HG02642 (cell line): Measurements from ENCODE around the gene MAP4K4.
A peak's percentile ranks its signal among the peaks of the same experiment; 100 is the strongest.
"Not testable (repeated sequence)": the region's sequence is repeated elsewhere in the genome, so short reads cannot be mapped to it uniquely, and the experiment has no call there.

Experiments
- ATAC-seq: cut with Tn5 transposase; IDR thresholded peaks from one replicate; pipeline ENCODE4 v1.9.1; 2021; ENCODE audit warnings: mild to moderate bottlenecking; ENCODE audit not compliant: unreplicated experiment, poor library complexity

The MAP4K4 gene

GRCh38 chr2:101759162-101759561 lies 61.7 kb downstream of the MAP4K4 start:
- ATAC-seq, result no peak

DNA sequence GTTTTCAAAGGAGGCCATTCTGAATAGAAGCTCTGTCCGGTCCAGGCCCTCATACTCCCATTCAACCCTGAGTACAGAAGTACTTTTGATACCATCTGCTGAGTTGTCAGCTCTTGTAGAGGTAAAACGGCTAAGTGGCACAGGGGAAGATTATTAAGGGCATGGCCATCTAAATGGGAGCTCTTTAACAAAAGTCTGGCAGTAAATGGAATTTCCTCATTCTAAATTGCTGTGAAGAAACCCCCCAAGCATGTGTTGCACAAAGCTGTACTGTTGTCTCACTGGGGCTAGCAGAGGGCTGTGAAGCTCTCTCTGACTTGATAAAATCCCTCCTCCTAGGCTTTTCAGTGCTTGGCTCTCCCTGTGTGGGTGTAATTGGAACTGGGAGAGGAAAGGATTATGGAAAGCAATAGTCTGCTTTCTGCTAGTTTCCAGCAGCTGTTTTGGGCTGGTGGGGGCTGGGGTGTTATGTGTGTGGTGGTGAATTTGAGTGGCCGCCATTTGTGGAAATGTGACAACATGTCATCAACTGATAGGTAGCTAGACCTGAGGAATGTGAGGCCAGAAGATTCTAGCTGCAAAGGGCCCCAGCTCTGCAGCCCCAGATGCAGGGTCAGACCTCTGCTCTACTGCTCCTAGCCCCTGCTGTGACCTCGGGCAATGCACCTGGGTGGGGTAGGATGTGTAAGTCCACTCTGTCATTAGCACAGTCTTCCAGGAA lies 65.1 kb downstream of the MAP4K4 start:
- no peak for ATAC-seq

GRCh38 chr2:101763496-101764333 lies 66.2 kb downstream of the MAP4K4 start:
- ATAC-seq, result no peak

DNA sequence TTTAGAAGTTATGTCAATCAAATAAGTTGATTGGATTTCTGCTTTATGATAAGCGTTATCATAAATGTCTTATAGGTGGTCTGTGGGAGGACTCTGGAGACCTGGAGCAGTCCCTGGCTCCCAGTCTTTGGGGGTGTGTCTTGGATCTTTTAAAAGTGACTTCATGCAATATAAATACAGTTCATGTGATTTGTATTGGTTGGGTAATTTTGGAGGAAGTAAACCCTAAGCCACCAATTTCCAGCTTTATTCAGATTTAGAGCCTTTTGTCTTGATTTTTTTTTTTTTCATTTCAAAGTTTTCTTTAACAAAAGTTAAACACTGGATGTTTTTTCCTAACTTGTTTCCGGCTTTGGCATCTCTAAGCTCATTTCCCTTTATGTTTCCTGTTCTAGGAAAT lies 68.8 kb downstream of the MAP4K4 start:
- no peak for ATAC-seq

DNA sequence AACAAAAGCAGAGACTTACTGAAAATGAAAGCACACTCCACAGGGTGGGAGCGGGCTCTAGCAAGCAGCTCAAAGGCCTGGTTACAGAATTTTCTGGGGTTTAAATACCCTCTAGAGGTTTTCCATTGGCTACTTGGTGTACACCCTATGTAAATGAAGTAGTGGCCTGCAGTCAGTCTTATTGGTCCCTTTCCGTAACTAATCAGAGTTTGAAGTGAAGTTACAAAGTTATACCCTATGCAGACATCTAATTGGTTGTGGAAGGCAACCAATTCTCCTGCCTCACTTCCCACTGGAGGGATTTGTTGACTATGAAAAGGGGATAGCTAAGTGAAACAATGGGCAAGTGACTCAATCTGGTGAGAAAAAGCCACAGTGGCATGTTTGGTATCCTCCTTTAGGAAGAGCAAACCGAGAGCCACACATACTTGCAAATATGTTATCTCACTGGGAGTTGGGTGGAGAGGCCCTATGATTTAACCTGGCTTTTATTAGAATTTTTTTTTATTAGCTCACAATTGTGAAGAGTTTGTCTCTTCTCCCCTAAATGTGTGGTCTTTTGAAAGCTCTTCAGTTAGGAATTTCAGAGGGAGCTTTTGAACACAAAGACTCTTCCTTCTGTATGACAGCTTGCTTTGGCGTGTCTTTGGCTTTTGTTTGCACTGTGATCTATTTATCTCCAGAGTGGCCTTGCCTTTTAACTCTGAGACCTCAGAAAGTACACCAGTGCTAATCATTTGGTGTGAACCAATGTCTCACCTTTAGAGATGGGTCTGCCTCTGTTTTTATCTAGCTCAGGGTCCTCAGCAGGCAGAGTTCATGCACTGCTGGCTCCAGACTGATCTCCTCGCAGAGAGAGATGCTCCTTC lies 69.6 kb downstream of the MAP4K4 start:
- no peak for ATAC-seq

- ATAC-seq, result no peak
Measured at GRCh38 chr2:101768556-101769220, 71.2 kb downstream of the MAP4K4 start.

DNA sequence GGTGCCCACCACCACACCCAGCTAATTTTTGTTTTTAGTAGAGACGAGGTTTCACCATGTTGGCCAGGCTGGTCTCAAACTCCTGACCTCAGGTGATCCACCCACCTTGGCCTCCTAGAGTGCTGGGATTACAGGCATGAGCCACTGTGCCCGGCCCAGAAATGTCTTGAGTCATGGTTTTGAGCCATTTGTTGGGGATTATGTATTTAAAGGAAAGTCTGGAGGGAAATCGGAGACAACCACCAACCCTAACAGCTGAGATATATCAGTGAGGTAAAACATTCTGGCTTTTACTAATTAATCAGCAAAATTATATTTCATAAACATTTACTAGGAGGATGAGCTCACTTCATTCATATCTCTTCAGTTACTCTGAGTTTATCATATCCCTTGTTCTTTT lies 72.2 kb downstream of the MAP4K4 start:
- ATAC-seq, result not testable (repeated sequence)

GRCh38 chr2:101770726-101771125 lies 73.2 kb downstream of the MAP4K4 start:
- peak; percentile 76 for ATAC-seq

GRCh38 chr2:101771227-101771902 lies 73.9 kb downstream of the MAP4K4 start:
- ATAC-seq, result no peak

GRCh38 chr2:101771910-101772321 lies 74.4 kb downstream of the MAP4K4 start:
- ATAC-seq, result no peak

GRCh38 chr2:101773137-101773536 lies 75.6 kb downstream of the MAP4K4 start:
- no peak for ATAC-seq

GRCh38 chr2:101773961-101774360 lies 76.5 kb downstream of the MAP4K4 start:
- not testable (repeated sequence) for ATAC-seq

DNA sequence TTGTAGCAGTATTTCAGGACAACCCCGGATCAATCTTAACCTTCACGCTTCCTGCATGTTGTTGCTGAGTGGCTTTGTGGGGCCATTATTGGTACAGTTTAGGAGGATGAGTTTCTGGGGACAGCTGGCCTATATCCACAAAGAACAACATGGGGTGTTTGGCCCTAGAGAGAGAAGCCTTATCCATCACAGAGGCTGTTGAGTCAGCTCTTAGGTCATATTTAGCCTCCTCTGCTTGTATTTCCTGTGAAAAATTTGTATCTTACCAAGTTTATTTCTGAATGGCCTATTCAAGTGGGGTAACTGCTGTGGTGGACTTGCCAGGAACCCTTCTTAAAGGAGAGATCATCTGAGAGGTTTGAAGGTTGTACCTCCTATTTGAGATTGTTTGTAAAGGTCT lies 77.6 kb downstream of the MAP4K4 start:
- ATAC-seq, result no peak

GRCh38 chr2:101775636-101776035 lies 78.1 kb downstream of the MAP4K4 start:
- ATAC-seq, result no peak

GRCh38 chr2:101776172-101777043 lies 78.9 kb downstream of the MAP4K4 start:
- ATAC-seq, result no peak

- no peak for ATAC-seq
Measured at GRCh38 chr2:101777337-101777736, 79.8 kb downstream of the MAP4K4 start.

GRCh38 chr2:101778102-101778501 lies 80.6 kb downstream of the MAP4K4 start:
- no peak for ATAC-seq

GRCh38 chr2:101779190-101779589 lies 81.7 kb downstream of the MAP4K4 start:
- no peak for ATAC-seq

GRCh38 chr2:101779656-101780055 lies 82.1 kb downstream of the MAP4K4 start:
- no peak for ATAC-seq
